Suprapubic skin (tissue), 4 donors: ENCODE results near the gene MAP3K10.

Source experiments
- CTCF ChIP-seq, 2 donors: fragments of 200-600 bp in 1 of 2; fragments of 450-650 bp in 1 of 2; sonication (generic) in 1 of 2; IDR thresholded peaks; one replicate each; pipeline ENCODE4 v1.5.1; 2016 to 2019; ENCODE audit warnings: antibody characterized with exemption in 2 of 2, mild to moderate bottlenecking in 1 of 2, moderate library complexity in 1 of 2
- EP300 ChIP-seq: sonication (generic); formaldehyde crosslinking; IDR thresholded peaks from one replicate; pipeline ENCODE4 v1.6.1; 2017; ENCODE audit warnings: antibody characterized with exemption
- POLR2A ChIP-seq, 2 donors: fragments of 450-650 bp; IDR thresholded peaks; one replicate each; pipeline ENCODE4 v1.6.1; 2017; ENCODE audit warnings: antibody characterized with exemption in 2 of 2, mild to moderate bottlenecking in 2 of 2, moderate library complexity in 2 of 2
- POLR2AphosphoS5 ChIP-seq, 3 donors: sonication (generic); formaldehyde crosslinking; IDR thresholded peaks; one replicate each; pipeline ENCODE4 v1.6.1; 2017; ENCODE audit warnings: antibody characterized with exemption in 3 of 3

- TF ChIP-seq CTCF (IDR thresholded peaks at IDR 0.05), result no peak
- TF ChIP-seq POLR2A (IDR thresholded peaks at IDR 0.05), result no peak
- no peak for TF ChIP-seq EP300
- no peak for TF ChIP-seq POLR2AphosphoS5 (IDR thresholded peaks at IDR 0.05)
Observed at GRCh38 chr19:40220674-40221073, 29.4 kb downstream of the MAP3K10 start.
